K562 (cell line): ENCODE results near the gene NKX2-2.

Experiments
- FOXJ3 ChIP-seq: sonication (generic); formaldehyde crosslinking; IDR thresholded peaks from 2 replicates; pipeline ENCODE4 v1.4.0; 2020; ENCODE audit warnings: mild to moderate bottlenecking, missing genetic modification reagents
- HNRNPLL ChIP-seq: fragments of 200-400 bp; formaldehyde crosslinking; IDR thresholded peaks from 2 replicates; pipeline ENCODE4 v1.6.1; 2017; ENCODE audit warnings: low read length, low read depth, mild to moderate bottlenecking; ENCODE audit not compliant: poor library complexity, severe bottlenecking
- MAX ChIP-seq: sonication (generic); formaldehyde crosslinking; IDR thresholded peaks from 2 replicates; pipeline ENCODE4 v1.9.0; 2022; ENCODE audit warnings: mild to moderate bottlenecking, missing genetic modification reagents
- MCM2 ChIP-seq: fragments of 450-650 bp; IDR thresholded peaks from 2 replicates; pipeline ENCODE4 v1.6.1; 2017; ENCODE audit warnings: low read depth, mild to moderate bottlenecking
- POU5F1 ChIP-seq: fragments of 150-350 bp; IDR thresholded peaks from 2 replicates; pipeline ENCODE4 v1.6.1; 2014; ENCODE audit warnings: borderline replicate concordance, low read length, low read depth, mild to moderate bottlenecking; ENCODE audit not compliant: partially characterized antibody
- RUNX1 ChIP-seq: sonication (generic); IDR thresholded peaks from 2 replicates; pipeline ENCODE4 v1.6.1; 2016; ENCODE audit warnings: antibody characterized with exemption, low read depth
- YY1 ChIP-seq, 3 experiments: IDR thresholded peaks; 2 replicates each; pipeline ENCODE4 v1.6.1; 2011; ENCODE audit warnings: low read length in 2 of 3, mild to moderate bottlenecking in 2 of 3, moderate library complexity in 2 of 3, borderline replicate concordance in 1 of 3, control low read depth in 1 of 3, low read depth in 1 of 3; ENCODE audit not compliant: insufficient read depth in 3 of 3, insufficient replicate concordance in 2 of 3, control insufficient read depth in 1 of 3, insufficient read length in 1 of 3; ENCODE audit errors: extremely low read depth in 1 of 3
- ZC3H8 ChIP-seq: fragments of 450-650 bp; IDR thresholded peaks from 2 replicates; pipeline ENCODE4 v1.6.1; 2017
- ZNF41 ChIP-seq: fragments of 250-450 bp; sonication (Bioruptor Pico); conservative IDR thresholded peaks from 2 replicates; pipeline ENCODE4 v1.4.0; 2020; ENCODE audit warnings: mild to moderate bottlenecking

- no peak for TF ChIP-seq POU5F1
- no peak for TF ChIP-seq FOXJ3 (CRISPR knock-in tag)
- TF ChIP-seq MCM2 = no peak
- no peak for TF ChIP-seq YY1 (IDR thresholded peaks at IDR 0.05; ENCODE audit: borderline replicate concordance in 1 of 3, control insufficient read depth in 1 of 3, extremely low read depth in 1 of 3, insufficient read depth in 3 of 3, insufficient read length in 1 of 3, insufficient replicate concordance in 2 of 3, low read depth in 1 of 3, low read length in 2 of 3)
- no peak for TF ChIP-seq HNRNPLL
- TF ChIP-seq RUNX1 = no peak
- TF ChIP-seq ZNF41 = no peak
- TF ChIP-seq MAX (CRISPR knock-in tag) = no peak
- TF ChIP-seq ZC3H8 = no peak
Observed at GRCh38 chr20:21500599-21500998, 13.3 kb downstream of the NKX2-2 start.
